NCI-H2081 treated with DMSO at 0.1 percent for 48 hours (cell line): Measurements from ENCODE around the gene SGSM1.
"Not testable (repeated sequence)": the region's sequence is repeated elsewhere in the genome, so short reads cannot be mapped to it uniquely, and the experiment has no call there.

Experiments
- DNase-seq: peaks from one replicate; lab custom pipeline; 2025; lab: John Stamatoyannopoulos, UW

SGSM1 gene

GRCh38 chr22:24836282-24836681 lies 30.3 kb downstream of the SGSM1 start:
- DNase-seq: no peak

- DNase-seq: not testable (repeated sequence)
Measured at GRCh38 chr22:24837517-24837916, 31.5 kb downstream of the SGSM1 start.

- no peak for DNase-seq
Measured at GRCh38 chr22:24841261-24841660, 35.2 kb downstream of the SGSM1 start.

GRCh38 chr22:24843048-24843447 lies 37.0 kb downstream of the SGSM1 start:
- no peak for DNase-seq

GRCh38 chr22:24845041-24845898 lies 39.3 kb downstream of the SGSM1 start:
- DNase-seq: no peak

GRCh38 chr22:24847490-24847889 lies 41.5 kb downstream of the SGSM1 start:
- DNase-seq: no peak

GRCh38 chr22:24848559-24849168 lies 42.7 kb downstream of the SGSM1 start:
- no peak for DNase-seq

- no peak for DNase-seq
Measured at GRCh38 chr22:24855794-24856193, 49.8 kb downstream of the SGSM1 start.

GRCh38 chr22:24857576-24857975 lies 51.6 kb downstream of the SGSM1 start:
- no peak for DNase-seq

- DNase-seq: no peak
Measured at GRCh38 chr22:24859587-24859986, 53.6 kb downstream of the SGSM1 start.

- no peak for DNase-seq
Measured at GRCh38 chr22:24865508-24865907, 59.5 kb downstream of the SGSM1 start.

- DNase-seq: no peak
Measured at GRCh38 chr22:24867323-24868022, 61.5 kb downstream of the SGSM1 start.

- DNase-seq: no peak
Measured at GRCh38 chr22:24868979-24869378, 63.0 kb downstream of the SGSM1 start.

- no peak for DNase-seq
Measured at GRCh38 chr22:24871611-24872205, 65.7 kb downstream of the SGSM1 start.

- DNase-seq: no peak
Measured at GRCh38 chr22:24873226-24873625, 67.2 kb downstream of the SGSM1 start.

GRCh38 chr22:24875862-24876506 lies 70.0 kb downstream of the SGSM1 start:
- DNase-seq: no peak

- no peak for DNase-seq
Measured at GRCh38 chr22:24876700-24877099, 70.7 kb downstream of the SGSM1 start.

GRCh38 chr22:24878969-24879368 lies 73.0 kb downstream of the SGSM1 start:
- no peak for DNase-seq

- DNase-seq: no peak
Measured at GRCh38 chr22:24883432-24883831, 77.4 kb downstream of the SGSM1 start.

GRCh38 chr22:24887260-24887659 lies 81.2 kb downstream of the SGSM1 start:
- no peak for DNase-seq

- no peak for DNase-seq
Measured at GRCh38 chr22:24893341-24894070, 87.5 kb downstream of the SGSM1 start.
